ENCODE data around the gene PPFIA4. TPM values are rescaled to one million over a fixed set of nuclear protein-coding genes. Genes with fewer than 3 reads are reported as not detected.
A peak's percentile ranks its signal among the peaks of the same experiment; 100 is the strongest.
"Not testable (repeated sequence)": the region's sequence is repeated elsewhere in the genome, so short reads cannot be mapped to it uniquely, and the experiment has no call there.

PPFIA4 gene
- total RNA-seq, 1 donor from 2014 or later, result 0.13 TPM

DNA sequence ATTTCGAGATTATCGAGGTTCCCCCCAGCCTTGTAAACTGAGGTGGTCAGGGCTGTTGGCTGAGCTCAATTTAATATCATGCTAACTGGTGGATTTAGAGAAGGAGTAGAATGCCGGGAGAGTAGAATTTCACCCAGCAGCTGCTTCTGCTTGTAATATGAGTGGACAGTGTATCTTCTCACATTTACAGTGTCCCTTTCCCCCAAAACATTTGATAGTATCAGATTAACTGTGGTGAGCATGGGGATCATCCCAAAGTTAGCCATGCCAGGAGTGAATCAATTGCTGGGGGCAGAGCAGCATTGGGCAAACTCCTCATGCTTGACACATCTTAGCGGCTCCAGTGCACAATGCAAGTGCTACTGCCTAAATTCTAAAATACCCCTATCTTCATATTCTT is 9.2 kb upstream of the PPFIA4 start:
- DNase-seq (ENCODE audit: low read depth in 2 of 2), result no peak

DNA sequence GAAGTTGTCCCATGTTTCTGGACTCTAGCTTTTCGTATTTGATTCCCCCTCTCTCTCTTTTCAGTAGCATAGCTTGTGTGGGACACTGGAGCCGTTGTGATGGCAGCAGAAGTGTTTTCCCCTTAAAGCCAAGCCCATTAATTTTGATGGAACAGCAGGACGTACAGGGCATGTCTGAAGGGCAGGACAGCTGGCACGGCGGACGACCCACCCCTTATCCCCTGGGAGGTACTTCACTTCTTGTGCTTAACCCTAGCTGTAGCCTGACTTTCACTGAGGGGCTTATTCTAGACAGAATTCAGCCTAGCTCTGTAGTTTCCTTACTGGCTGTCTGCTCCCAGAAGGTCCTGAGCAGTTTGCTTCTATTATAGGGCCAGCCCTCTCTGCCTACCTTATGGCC is 8.6 kb upstream of the PPFIA4 start:
- no peak for DNase-seq (ENCODE audit: low read depth in 2 of 2)

DNA sequence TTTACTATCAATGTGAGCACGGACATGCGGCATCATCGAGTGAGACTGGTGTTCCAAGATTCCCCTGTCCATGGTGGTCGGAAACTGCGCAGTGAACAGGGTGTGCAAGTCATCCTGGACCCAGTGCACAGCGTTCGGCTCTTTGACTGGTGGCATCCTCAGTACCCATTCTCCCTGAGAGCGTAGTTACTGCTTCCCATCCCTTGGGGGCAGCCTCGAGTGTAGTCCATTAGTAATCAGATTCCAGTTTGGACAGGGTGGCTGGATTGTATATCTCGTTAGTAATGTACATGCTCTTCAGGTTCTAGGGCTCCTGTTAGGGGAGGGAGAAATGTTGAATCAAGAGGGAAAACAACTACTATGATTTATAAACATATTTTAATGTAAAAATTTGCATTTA is 3.4 kb upstream of the PPFIA4 start:
- DNase-seq (ENCODE audit: low read depth in 2 of 2), result not testable (repeated sequence)

DNA sequence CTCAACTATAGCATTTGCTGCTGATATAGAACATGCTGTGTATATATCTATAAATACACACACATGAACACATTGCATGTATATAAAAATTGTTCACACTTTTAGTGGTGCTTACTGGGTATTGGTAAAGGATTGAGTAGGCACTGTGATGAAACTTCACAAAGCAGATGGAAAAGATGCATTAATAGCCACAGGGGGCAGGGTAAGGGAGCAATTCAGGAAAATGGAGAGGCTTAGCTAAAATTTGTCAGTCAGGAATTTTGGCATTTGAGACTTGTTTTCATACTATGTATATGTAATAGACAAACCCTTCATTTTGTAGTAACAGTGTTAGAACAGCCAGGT is 633 bp upstream of the PPFIA4 start:
- no peak for DNase-seq (ENCODE audit: low read depth in 2 of 2)

DNA sequence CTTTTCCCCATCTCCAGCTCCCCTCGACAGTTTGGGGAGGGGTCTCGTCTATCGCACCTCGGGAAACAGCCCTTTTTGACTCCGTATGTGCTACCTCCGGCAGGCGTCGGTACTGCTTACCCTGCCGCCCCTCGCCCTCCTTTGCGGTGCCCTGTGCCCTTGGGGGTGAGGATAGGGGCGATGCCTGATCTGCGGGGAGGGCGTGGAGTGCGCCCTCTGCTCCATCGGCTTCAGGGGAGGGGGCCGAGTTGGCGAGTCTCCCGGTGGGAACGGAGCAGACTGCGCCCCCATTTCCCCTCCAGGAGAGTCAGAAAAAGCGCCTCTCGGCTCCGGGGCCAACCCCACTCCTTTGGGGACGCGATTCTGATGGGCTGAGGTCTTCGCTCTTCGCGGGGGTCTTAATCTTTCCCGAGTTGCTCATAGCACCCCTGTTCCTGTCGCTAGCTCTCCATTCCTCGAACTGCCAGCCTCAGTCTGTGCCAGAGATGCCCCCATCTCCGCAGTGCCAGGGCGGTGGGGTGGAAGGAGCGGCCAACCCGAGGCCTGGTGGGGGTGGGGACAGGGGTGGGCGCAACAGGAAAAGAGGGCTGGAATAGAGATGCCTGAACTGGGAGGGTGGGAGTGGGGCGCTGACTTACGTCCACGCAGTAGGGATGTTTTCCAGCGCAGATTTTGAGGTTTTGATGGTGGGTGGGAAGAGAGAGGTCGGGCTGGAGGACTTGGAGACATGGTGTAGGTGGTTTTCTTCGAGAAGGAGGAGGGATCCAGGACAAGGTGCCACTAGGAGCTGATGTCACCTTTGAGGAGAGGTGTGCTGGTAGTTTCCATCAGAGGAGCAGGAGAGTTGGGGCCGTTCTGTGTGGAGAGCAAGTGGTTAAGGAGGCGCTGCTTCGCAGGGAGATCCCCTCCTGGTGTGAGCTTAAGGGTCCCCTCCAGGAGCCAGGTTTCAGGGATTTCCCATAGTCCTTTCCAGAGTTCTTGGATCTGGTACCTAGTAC is 674 bp downstream of the PPFIA4 start:
- DNase-seq (ENCODE audit: low read depth in 2 of 2), result no peak

DNA sequence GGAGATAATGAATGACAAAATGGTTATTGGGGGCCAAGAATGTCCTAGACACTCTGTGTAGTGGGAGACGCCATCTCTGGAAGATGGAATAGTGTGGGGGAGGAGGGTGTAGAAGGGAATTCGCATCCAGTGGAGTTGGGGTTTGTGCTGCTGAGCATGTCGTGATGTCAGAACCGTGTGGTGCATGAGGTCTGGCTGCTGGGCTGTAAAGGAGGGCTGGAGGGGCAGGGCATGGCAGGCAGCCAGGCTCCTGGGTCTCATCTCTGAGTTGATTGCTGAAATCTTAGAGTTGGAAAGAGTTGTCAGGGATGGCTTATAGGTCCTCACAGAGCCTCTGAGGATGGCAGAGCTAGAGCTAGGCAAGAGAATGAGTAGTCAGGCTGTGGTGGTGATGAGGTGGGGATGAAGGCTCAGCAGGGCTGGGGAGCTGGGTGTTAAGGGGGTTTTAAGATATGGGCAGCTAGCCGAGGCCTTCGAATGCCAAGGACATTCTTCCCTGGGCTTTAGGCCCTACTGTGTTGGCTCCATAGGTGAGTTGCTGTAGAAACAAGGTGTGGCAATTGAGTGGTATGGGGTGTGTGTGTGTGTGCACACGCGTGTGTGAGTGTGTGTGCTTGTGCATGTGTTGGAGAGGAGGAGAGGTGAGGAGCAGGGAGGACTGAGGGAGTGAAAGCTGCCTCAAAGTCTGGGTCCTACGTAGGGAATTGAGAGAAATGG is 1.9 kb downstream of the PPFIA4 start:
- DNase-seq (ENCODE audit: low read depth in 2 of 2), result no peak

DNA sequence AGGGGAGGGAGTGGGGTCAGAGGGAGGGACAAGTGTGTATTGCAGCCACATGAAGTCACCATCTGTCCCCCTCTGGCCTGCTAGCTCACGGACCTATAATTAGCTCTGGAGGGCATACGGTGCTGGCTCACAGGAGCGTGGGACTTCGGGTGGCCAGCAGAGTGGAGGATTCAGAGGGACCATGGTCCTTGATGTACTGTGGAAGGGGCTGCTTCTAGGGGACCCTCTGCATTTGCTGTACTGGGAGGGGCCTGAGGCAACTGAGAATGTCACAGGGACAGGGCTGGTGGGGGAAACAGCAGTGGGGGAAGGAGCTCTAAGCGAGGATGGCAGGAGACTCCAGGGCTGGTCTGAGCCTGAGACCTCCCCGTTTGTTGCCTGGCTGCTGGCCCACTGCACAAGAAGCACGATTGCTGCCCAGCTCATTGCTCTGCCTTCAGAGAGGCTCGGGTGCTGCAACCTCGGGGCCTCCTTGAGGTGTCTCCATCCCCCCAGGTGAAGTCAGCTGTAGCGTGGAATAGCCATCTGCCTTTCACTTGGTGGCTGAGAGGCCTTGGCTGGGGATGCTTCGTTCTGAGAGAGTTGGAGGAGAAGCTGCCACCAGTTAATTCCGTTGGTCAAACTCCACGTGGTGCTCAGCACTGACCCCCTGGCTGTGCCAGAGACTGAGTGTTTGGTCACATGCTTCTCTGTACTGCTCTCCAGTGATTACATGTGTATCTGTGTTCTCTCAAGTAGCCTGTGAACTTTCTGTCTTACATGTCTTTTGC is 2.7 kb downstream of the PPFIA4 start:
- DNase-seq (ENCODE audit: low read depth in 2 of 2), result no peak

DNA sequence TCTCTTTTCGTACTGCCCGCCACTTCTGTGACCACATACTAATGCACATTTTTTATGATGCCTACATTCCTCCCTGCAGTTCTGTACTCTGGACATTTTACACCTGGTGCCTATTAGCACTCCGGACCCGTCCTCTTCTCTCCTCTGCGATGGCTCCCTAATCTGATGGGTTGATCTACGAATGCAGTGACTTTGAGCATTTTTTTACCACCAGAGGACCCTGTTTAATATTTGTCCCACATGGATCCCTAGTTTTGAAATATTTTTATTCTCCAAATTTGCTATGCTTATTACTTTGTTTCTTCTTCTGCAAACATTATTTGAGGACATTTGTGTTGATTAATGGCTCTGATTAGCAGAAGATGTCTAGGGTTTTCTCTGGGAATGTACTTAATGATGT is 5.2 kb downstream of the PPFIA4 start:
- DNase-seq (ENCODE audit: low read depth in 2 of 2), result no peak

DNA sequence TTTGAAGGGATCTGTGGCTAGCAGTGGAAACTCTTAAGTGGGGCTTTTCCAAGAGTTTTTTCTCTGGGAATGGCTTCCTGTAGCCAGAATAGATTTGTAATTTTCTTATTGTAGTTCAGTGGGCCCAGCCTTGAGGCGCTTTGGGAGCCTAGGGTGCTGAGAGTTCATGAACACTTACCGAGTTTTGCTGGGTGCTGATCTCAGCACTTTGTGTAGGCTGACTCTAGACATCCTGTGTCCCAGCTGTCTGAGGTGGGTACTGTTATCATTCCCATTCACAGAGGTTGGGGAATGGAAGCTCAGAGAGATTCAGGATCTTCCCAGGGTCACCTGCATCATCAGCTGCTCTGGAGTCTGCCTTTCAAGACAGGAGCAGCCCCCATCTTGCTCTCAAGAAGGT is 7.0 kb downstream of the PPFIA4 start:
- DNase-seq (ENCODE audit: low read depth in 2 of 2), result no peak

DNA sequence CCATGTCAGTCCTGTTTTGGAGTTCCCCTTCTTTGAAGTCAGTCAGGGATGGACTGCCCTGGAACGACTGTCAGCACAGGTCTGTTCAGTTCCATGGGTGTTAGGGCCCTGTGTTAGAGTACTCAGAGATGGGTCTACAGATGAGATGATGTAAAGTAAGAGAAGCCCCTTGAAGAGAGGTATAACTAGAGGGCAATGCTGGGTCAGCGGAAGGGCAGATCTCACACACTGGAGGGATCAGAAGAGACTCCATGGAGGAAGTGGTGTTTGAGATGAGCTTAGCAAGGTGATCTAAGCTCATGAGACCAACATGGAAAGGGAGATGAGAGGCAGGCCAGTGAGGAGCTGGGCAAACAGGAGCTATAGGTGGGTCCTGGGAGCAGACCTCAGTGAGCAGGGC is 7.6 kb downstream of the PPFIA4 start:
- DNase-seq (ENCODE audit: low read depth in 2 of 2), result no peak

DNA sequence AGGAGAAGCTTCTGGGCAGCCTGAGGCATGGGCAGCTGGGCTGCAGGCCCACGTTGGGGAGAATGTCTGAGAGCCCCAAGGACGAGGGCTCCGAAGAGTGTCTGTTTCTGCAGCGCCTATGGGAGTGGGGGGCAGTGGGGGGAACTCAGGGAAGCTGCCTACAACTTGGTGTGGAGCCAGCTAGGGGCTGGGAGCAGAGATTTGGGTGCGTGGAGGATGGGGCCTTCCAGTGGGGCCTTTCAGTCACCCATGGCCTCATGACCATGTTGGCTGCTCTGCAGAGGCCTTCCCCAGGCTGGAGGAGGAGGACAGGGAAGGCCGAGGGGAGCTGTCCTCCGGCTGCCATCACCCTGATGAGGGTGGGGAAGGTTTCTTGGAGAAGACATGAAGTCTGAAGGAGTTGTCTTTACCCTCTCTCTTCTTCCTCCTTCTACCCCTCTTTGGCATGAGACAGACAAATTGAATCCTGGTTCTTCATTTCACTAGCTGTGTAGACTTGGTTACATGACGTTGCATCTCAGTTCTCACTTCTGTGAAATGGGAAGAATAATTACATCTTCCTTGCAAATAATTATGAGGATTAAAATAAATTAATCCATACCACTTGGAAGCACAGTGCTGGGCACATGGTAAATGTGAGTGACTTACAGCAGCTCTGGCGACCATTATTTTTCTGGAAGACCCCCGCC is 8.3 kb downstream of the PPFIA4 start:
- DNase-seq (ENCODE audit: low read depth in 2 of 2), result no peak

DNA sequence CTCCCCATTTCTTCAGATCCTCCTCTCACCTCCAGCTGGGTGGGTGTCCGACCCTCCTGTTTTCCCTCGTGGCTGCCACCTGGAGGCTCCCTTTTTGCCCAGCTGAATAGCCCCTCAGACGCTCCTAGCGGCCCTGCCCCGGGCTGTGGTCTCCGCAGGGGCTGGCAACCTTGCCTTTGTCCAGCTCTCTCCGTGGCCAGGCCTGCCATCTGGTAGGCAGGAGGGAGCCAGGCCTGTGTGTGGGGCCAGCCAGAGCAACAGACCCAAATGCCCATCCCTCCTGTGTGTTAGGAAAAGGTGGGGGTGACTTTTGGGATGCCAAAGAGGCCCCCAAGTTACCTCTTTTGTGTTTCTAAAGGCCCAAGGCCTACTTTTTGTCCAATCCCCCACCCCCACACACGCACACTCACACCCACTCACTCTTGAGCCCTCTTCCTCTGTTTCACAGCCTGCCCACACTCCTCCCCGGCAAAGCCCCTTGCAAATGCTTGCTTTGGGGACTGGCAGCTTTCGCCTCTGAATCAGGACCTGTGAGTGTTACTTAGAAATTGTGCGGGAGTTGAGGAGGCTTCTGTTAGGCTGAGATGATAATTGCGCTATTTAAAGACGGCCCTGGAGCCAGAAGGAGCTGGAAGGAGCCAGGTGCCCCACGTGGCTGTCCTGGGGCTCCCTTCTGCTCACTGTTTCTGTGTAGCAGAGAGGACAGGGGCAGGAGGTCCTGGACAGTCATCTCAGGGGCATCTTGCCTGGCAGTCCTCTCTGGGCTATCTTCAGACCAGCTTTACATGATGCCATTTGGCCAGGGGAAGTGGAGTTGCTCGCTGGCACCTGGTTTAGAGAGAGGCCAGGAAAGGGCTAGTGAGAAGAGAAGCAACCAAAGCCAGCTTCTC is 9.1 kb downstream of the PPFIA4 start:
- DNase-seq (ENCODE audit: low read depth in 2 of 2), result no peak

DNA sequence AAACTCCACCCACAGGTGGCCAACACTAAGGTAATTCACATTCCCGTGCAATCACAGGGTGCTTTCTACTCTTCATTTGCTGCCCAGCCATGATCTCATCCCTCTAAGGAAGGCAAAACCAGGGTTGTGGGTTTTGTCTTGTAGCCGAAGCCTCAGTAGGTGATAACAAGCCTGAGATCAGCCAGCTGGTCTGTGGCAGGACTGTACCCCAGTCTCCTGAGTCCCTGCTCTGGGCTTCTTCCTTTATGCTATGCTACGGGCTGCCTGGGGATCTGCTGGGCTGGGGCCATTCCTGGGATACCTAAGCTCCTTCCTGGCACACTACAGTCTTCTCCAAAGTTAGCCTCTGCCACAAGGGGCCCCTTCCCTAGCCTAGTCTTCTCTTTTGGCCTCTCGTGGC is 9.8 kb downstream of the PPFIA4 start:
- DNase-seq (ENCODE audit: low read depth in 2 of 2), result no peak

DNA sequence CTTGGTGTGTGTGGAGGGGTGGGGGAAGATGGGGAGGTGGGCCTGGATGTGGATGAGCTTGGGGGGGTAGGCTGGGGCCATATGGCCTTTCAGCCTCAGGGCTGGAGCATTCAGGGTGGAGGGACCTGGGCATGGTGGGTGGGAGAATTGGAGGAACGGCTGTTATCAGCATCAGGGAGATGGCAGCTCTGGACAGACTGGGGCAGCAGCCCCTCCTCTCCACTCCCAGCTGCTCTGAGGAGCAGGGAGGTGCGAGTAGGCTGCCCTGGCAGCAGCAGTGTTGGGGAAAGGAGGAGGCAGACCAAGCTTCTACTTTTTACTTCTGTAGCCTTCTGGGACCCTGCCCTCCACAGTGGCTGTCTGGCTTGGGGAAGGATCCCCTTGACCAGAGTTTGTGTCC is 10.2 kb downstream of the PPFIA4 start:
- no peak for DNase-seq (ENCODE audit: low read depth in 2 of 2)

DNA sequence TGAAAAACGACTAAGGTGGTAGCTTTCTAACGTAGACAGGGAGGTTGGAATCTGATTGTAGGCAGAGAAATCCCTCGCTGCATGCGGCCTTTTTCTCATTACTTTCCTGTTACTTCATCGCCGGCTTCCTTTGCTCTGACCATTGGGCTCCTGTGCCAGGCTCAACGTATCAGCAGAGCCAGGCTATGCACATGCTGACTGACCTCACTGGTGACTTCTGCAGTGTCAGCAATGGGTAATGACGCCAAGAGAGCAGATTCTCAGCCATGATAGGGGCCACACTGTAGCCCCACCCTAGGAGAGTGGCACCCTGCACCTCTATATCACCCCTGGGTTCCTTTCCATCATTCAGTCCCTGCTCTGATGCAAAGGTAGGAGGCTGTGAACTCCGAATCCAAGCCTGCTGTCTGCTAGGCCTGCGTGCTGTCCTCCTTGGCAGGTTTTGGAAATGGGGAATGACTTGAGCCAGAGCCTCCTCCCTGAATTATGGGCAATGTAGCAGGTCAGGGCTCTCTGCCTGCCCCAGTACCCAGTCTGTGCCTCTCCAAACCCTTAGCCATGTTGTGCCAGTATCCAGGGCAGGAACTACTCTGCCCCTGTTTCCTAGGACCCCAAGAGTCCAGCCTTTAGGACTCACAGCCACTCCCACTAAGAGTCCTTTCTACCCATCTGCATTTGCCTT is 11.4 kb downstream of the PPFIA4 start:
- DNase-seq (ENCODE audit: low read depth in 2 of 2), result no peak

DNA sequence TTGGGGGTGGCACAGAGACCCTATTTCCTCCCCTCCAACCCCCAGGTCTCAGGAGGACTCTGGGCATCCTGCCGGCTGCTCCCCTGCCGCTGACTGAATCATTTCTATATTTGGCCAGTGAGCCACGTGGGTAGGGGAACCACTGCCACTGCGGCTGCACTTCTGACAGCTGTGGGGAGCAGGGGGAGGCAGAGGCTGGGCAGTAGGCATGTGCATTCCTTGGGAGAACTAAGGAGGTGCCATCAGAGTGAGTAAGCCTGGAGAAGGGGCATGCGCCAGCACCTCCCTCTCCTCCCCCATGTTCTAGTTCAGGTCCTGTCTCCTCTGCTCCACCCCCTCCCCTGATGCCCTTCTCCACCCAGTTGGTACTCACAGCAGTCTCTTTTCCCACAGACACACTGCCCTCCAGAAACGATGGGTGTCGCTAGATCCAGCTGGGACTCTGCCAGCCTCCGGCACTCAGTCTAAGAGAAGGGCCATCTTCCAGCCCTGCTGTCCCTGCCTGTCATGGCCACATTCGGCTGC is 12.0 kb downstream of the PPFIA4 start:
- DNase-seq (ENCODE audit: low read depth in 2 of 2), result no peak

DNA sequence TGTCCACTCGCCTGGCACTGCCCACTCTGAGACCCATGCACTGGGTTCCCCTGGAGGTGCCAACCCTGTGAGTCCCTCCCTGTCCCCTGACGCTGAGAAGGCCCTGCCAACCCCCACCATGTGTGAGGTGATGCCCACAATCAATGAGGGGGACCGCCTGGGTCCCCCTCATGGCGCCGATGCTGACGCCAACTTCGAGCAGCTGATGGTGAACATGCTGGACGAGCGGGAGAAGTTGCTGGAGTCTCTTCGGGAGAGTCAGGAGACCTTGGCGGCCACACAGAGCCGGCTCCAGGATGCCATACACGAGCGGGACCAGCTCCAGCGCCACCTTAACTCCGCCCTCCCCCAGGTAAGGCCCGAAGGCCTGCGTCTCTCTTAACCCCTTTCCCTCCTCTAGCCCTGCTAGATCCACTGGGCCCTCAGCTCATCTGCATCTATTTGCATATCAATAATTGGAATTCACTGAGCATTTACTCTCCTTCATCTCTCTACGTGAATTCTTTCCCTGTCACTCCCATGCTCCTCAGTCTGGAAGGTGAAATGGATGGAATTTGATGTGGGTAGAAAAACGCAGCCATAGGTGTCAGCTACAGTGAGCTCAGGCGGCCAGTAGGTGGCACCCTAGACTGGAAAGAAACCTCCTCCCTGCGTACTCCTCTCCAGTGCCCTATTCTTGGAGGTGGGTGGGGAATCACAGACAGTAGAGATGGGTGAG is 12.8 kb downstream of the PPFIA4 start:
- peak; percentile 35 to 66 for DNase-seq (ENCODE audit: low read depth in 2 of 2)

DNA sequence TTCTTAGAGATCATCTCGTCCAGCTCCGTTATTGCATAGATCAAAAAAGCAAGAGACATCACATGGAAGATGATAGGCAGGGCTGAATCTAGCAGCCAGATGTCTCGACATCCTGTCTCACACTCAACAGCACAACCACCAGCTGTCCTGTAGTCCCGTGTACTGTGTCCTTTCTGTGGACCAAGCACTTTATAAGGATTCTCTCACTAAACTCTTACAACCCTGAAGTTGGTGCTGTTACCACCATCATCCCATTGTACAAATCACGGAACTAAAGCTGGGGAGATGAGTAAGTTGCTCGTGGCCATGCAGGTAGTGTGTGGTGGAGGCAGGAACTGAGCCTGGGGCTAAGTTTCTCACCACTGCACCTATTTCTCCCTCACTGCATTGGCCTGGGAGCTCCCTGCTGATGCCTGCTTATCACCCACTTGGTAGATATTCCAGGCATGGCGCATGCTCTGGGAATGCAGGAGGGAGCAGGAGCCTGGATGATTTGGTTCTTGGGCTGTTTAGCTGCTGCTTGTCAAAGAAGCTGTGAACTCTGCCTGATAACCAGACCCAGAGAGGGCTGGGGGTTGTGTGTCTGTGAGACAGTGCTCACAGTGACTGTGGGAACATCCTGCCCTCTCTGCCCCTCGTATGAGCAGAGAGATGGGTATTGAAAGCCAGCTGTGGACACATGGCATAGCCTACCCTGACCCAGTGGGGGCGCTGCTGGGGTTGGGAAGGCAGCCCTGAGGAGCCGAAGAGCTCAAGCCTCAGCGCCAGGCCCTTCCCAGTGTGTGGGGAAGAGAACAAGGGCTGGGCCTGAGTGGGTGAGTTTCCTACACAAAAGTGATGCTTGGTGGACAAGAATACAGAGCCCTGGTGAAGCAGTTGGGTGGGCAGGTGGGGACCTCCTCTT is 13.6 kb downstream of the PPFIA4 start:
- no peak for DNase-seq (ENCODE audit: low read depth in 2 of 2)

All from dermis microvascular lymphatic vessel endothelial cell (primary cell).